SK-N-MC (cell line): ENCODE measurements around the gene PERCC1.

Experiments used
- DNase-seq: peaks from one replicate; pipeline ENCODE4 v3.0.0-alpha.2; 2011; ENCODE audit warnings: low read depth, low spot score
- H3K27ac ChIP-seq: fragments of 200-600 bp; sonication (generic); 2 replicates; pipeline ENCODE4 v1.5.1; 2016; ENCODE audit warnings: mixed run types
- H3K36me3 ChIP-seq: fragments of 200-600 bp; sonication (generic); 2 replicates; pipeline ENCODE4 v1.6.1; 2017; ENCODE audit warnings: antibody characterized with exemption, low read length, mixed read lengths; ENCODE audit not compliant: insufficient read depth
- H3K4me3 ChIP-seq: fragments of 200-600 bp; sonication (generic); 2 replicates; pipeline ENCODE4 v1.5.1; 2016
- H3K9ac ChIP-seq: fragments of 200-600 bp; sonication (generic); 2 replicates; pipeline ENCODE4 v1.8.0; 2017; ENCODE audit warnings: mixed run types, mixed read lengths; ENCODE audit not compliant: insufficient read length
- H3K9me3 ChIP-seq: fragments of 200-600 bp; sonication (generic); 2 replicates; pipeline ENCODE4 v1.6.1; 2017; ENCODE audit warnings: low read depth, mild to moderate bottlenecking, antibody characterized with exemption, low read length, moderate library complexity, mixed read lengths
- EZH2 ChIP-seq: fragments of 200-600 bp; sonication (generic); IDR thresholded peaks from one replicate; pipeline ENCODE4 v1.6.1; 2017; ENCODE audit warnings: antibody characterized with exemption
- FOXP2 ChIP-seq: optimal IDR thresholded peaks from 2 replicates; pipeline ENCODE3; 2011; ENCODE audit warnings: mild to moderate bottlenecking, moderate library complexity; ENCODE audit not compliant: insufficient read depth; ENCODE audit errors: extremely low read length, control extremely low read depth
- POLR2AphosphoS5 ChIP-seq: IDR thresholded peaks from 2 replicates; pipeline ENCODE4 v1.6.1; 2012; ENCODE audit warnings: mild to moderate bottlenecking, low read depth, low read length, borderline replicate concordance

The PERCC1 gene

DNA sequence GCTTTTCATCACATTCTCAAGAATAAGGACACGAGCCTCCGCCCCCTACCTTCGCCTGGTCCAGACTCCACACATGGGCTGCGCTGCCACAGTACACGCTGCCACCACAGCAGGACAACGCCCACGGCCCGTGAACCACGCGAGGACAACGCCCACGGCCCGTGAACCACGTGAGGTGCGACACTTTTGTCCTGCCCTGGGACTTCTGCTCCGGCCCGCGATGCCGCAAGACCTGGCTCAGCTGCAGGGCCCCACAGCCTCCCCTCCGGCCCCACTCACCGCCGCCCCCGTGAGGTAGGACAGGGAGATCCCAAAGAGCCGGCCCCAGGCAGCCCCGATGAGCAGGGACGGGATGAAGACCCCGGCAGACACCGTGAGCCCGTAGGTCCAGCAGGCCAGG lies 19.3 kb downstream of the PERCC1 start:
- TF ChIP-seq POLR2AphosphoS5, result no peak
- no peak for TF ChIP-seq FOXP2
- TF ChIP-seq EZH2, result no peak
- Histone ChIP-seq H3K4me3 (no peak overlapping the region), H3K36me3 (peaks cover 5% of the 10 kb centered on the region; the same call in 1 of the 2 replicates), H3K27ac (no peak overlapping the region), H3K9me3 (no peaks in the 10 kb centered on the region), H3K9ac (no peak overlapping the region)
- no peak for DNase-seq

DNA sequence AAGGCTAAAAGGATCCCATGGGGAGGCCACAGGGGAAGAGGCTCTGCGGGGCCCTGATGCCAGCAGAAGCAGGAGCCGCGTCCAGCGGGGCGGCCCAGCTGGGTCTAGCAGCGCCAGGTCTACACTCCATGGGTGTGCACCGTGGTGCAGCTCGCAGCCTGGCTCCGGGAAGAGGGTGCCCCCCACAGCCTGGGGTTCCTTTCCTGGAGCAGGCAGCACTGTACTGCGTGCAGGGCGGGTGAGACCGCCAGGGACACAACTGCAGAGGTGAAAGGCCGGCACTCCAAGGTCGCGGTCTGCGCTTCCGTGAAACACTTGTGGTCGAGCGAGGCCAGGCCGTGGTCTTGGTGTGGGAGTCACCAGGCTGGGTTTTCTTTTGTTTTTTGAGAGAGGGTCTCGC lies 20.0 kb downstream of the PERCC1 start:
- TF ChIP-seq FOXP2 (no peak), POLR2AphosphoS5 (no peak), EZH2 (no peak)
- Histone ChIP-seq H3K4me3 (no peak overlapping the region), H3K9ac (no peak overlapping the region), H3K9me3 (no peaks in the 10 kb centered on the region), H3K27ac (no peak overlapping the region), H3K36me3 (peaks cover 5% of the 10 kb centered on the region; the same call in 1 of the 2 replicates)
- no peak for DNase-seq

DNA sequence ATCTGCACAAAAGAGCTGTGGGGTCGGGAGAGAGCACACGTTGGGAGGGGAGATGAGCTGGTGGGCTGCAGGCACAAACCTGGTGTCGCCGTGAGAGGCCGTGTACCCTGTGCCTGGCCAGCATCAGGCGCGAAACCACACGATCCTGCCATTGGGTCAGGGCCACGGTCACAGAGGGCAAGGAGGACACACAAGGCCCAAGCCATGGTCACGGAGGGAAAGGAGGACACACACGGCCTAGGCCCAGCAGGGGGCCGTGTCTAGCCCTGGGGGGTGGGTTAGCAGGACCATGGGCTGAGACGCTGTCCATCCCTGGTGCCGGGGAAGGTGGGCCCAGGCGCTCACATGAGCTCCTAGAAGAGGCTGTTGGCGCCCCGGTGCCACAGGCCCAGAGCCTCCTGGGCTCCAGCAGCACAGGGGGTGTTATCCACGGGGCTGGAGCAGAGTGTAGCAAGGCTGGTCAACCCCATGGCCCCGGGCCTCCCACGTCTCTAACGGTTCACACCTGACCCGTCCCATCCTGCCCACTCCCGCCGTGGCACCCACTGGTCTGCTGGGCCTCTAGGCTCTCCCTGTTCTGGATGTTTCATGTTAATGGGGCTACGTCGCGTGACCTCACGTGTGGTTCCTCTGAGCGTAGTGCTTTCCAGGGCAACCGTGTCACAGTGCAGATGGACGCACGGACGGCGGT lies 21.0 kb downstream of the PERCC1 start:
- H3K9me3 ChIP-seq, result no peaks in the 10 kb centered on the region
- no peak overlapping the region for H3K4me3 ChIP-seq
- no peak for DNase-seq
- H3K27ac ChIP-seq, result no peak overlapping the region
- no peak overlapping the region for H3K9ac ChIP-seq
- peaks cover 5% of the 10 kb centered on the region; the same call in 1 of the 2 replicates for H3K36me3 ChIP-seq
- TF ChIP-seq EZH2, result no peak
- TF ChIP-seq POLR2AphosphoS5, result no peak
- no peak for TF ChIP-seq FOXP2

DNA sequence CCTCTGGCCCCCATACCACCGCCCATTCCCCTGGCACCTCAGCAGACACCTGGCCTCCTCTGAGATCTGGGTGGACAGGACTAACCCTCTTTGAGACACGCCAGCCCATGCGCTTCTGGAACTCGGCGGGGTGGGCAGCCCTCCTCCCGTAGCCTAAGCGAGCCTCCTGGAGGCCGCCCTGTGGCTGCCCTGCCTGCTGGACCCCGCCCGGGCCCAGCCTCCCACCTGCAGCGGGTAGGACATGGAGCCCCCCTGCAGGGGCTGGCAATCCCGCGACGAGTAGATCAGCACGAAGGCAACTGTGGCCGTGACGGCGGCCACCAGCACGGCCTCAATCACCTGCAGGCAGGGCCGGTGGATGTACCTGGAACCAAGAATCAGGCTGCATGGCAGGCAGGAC lies 21.7 kb downstream of the PERCC1 start:
- no peak for TF ChIP-seq POLR2AphosphoS5
- no peak for TF ChIP-seq FOXP2
- no peak for TF ChIP-seq EZH2
- no peak for DNase-seq
- Histone ChIP-seq H3K27ac (no peak overlapping the region), H3K9ac (no peak overlapping the region), H3K4me3 (no peak overlapping the region), H3K36me3 (peaks cover 5% of the 10 kb centered on the region; the same call in 1 of the 2 replicates), H3K9me3 (no peaks in the 10 kb centered on the region)

DNA sequence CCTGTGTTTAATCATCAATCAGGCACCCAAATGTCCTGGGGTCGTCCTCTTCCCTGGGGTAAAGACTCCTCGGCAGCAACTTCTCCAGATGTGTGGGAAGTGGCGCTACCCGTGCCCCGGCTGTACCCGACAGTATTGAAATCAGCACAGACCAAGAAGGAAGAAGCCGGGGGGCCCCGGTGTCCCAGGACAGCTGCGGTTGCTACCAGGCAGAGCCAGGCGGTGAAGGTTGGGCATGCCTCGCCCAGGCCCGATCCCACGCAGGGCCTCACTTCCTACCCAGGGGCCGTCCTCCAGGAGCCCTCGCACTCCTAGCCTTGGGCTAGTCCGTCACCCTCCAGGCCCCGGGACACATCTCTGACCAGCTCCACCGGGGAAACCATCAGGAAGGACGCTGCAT lies 22.4 kb downstream of the PERCC1 start:
- no peak for DNase-seq
- peaks cover 5% of the 10 kb centered on the region; the same call in 1 of the 2 replicates for H3K36me3 ChIP-seq
- TF ChIP-seq FOXP2 (no peak), EZH2 (no peak), POLR2AphosphoS5 (no peak)

DNA sequence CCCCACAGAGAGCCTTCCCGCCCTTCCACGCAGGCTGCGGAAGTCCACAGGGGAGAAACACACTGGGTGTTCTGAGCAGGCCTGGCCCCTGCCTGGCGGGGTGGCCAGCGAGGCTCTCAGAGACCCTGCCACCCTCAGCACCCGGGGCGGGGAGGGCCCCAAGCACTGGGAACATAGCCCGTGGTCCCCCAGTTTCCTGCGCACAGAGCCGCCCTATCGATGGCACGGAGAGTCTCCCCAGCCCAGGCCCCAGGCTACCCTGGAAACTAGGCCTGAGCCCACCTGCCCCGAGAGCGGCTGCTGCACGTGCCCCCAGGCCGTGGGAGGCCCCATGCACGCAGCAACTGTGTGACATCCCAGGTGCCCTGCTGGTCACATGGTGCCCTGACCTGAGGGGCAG lies 23.7 kb downstream of the PERCC1 start:
- TF ChIP-seq POLR2AphosphoS5, result no peak
- no peak for TF ChIP-seq FOXP2
- TF ChIP-seq EZH2, result no peak
- Histone ChIP-seq H3K9ac (no peak overlapping the region), H3K27ac (no peak overlapping the region), H3K4me3 (no peak overlapping the region), H3K9me3 (no peaks in the 10 kb centered on the region), H3K36me3 (peaks cover 5% of the 10 kb centered on the region; the same call in 1 of the 2 replicates)
- no peak for DNase-seq

More for the DNA sequence above, 22.4 kb downstream of the PERCC1 start:
- no peak overlapping the region for H3K9ac ChIP-seq
- no peaks in the 10 kb centered on the region for H3K9me3 ChIP-seq
- H3K27ac ChIP-seq, result no peak overlapping the region
- no peak overlapping the region for H3K4me3 ChIP-seq

DNA sequence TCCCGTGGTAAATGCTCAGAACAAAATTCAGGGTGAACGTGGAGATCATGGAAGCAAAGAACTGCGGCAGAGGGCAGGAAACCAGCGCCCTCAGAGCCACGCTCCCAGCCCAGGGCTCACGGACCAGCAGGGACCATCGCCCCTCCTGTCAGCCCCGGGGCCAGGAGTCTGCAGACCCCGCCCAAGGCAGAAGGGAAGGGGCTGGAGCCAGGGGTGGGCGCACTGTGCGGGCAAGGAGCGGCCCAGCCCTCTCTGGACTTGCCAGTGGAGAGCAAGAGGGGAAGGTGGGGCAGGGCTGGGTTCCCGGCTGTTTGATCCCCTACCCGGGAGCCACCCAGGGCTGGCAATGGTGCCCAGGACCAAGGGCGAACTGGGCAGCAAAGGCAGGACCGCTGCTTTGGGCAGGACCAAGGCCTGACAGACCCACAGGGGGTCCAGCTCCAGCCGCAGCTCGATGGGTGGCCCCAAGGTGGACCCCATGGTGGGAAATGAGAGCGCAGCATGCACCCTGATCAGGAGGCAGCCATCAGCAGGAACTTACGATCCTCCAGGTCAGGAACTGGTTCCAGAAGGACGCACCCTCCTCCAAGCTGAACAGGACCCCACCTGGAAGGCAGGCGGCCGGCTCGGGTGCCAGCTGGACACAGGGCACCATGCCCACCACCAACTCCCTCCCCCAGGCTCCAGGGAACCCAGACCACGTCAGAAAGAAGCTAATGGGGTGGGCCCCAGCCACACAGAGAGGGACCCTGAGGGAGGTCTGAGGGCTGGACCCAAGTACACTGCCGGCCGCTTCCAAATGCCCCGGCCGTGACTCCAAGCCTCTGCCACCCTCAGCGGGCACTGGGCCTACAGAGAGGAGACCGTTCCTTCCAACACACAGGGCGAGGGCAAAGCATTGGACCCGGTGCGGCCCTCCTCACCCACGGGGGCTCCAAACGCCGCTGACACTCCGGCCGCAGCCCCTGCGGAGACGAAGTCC lies 24.6 kb downstream of the PERCC1 start:
- Histone ChIP-seq H3K9me3 (no peaks in the 10 kb centered on the region), H3K36me3 (peaks cover 5% of the 10 kb centered on the region; the same call in 1 of the 2 replicates), H3K27ac (no peak overlapping the region), H3K9ac (no peak overlapping the region), H3K4me3 (no peak overlapping the region)
- TF ChIP-seq FOXP2 (no peak), POLR2AphosphoS5 (no peak), EZH2 (no peak)
- DNase-seq, result no peak

DNA sequence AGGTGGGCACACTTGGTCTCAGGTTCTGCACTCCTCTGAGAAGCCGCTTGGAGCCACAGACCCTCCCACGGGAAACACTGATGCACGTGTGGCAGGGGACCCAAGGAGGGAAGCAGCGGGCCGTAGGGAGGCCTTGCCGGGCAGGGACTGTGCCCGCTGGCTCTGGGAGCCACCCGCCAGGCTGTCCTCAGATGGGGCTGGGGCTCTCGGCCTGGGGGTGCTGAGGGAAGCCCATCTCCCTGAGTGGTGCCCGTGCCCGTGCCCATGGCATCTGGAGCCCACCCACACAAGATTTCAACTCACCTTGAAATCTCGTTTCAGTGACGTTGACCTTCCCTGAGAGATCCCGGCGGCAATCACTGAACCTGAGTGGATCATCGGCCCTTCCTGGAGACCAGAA lies 26.1 kb downstream of the PERCC1 start:
- no peak overlapping the region for H3K27ac ChIP-seq
- DNase-seq, result no peak
- no peak overlapping the region for H3K4me3 ChIP-seq
- H3K9ac ChIP-seq, result no peak overlapping the region
- no peaks in the 10 kb centered on the region for H3K9me3 ChIP-seq
- peaks cover 5% of the 10 kb centered on the region; the same call in 1 of the 2 replicates for H3K36me3 ChIP-seq
- TF ChIP-seq FOXP2 (no peak), POLR2AphosphoS5 (no peak), EZH2 (no peak)
